H1 (cell line): ENCODE results near the gene CCDC171. TPM values are rescaled to one million over a fixed set of nuclear protein-coding genes. Genes with fewer than 3 reads are reported as not detected.

Experiments
- CEBPB ChIP-seq: IDR thresholded peaks from 2 replicates; pipeline ENCODE4 v1.6.1; 2012; ENCODE audit warnings: low read depth, low read length
- CHD7 ChIP-seq: fragments of 300-600 bp; sonication (generic); IDR thresholded peaks from 2 replicates; pipeline ENCODE4 v1.7.1; 2012; ENCODE audit warnings: low read length, moderate library complexity, mild to moderate bottlenecking, inconsistent platforms; ENCODE audit not compliant: insufficient replicate concordance
- EZH2 ChIP-seq: fragments of 200-600 bp; sonication (generic); IDR thresholded peaks from 2 replicates; pipeline ENCODE4 v1.7.1; 2012; ENCODE audit warnings: low read depth, mild to moderate bottlenecking, moderate library complexity, low read length, inconsistent platforms; ENCODE audit not compliant: severe bottlenecking
- FOSL1 ChIP-seq: IDR thresholded peaks from 2 replicates; pipeline ENCODE4 v1.6.1; 2011; ENCODE audit warnings: mild to moderate bottlenecking, low read depth, low read length, moderate library complexity; ENCODE audit not compliant: insufficient read depth
- polyA plus RNA-seq, 7 experiments: library from polyadenylated mRNA; depleted of rRNA in 3 of 7; stranded (reverse) in 5 of 7; unstranded in 2 of 7; fragments of >200 nt in 5 of 7; fragments of 200-250 nt in 2 of 7; gene quantifications; 1 replicate in 5 of 7; 2 replicates in 1 of 7; 4 replicates in 1 of 7; pipeline versions ENCODE4 v1.2.1 to v1.2.3, GENCODE V29; 2011 to 2013; ENCODE audit warnings: missing spikeins in 2 of 7, mixed read lengths in 2 of 7
- total RNA-seq: library from RNA; stranded (reverse); fragmentation: NEBNext Ultra II Directional; extraction: Animal tissue kit (Norgen Biotek cat#: 25700); gene quantifications from 2 replicates; pipeline ENCODE4 v1.2.1, GENCODE V29; 2021

The CCDC171 gene
- total and polyA plus RNA-seq, 2 of the 8 experiments (the other 6 are each of a cell fraction or from before 2014, with no cell fraction given), result 0.83 to 2.3 TPM

- TF ChIP-seq CHD7 (no peak), FOSL1 (no peak), EZH2 (no peak), CEBPB (no peak)
Observed at GRCh38 chr9:15725953-15726352, 173.1 kb downstream of the CCDC171 start (continued).
